ENCODE data around the gene ST3GAL3. TPM values are rescaled to one million over a fixed set of nuclear protein-coding genes. Genes with fewer than 3 reads are reported as not detected.

Gene ST3GAL3
- total and polyA plus RNA-seq, 3 experiments from 2014 or later, result 9.7 to 10.1 (median 9.7) TPM

GRCh38 chr1:43705982-43706597, 1.2 kb upstream of the ST3GAL3 start:
- Histone ChIP-seq H3K36me3 (ENCODE audit: insufficient read depth, low read length) (peaks cover 26% of the 10 kb centered on the region), H3K27me3 (ENCODE audit: insufficient read depth, low read length, poor library complexity, severe bottlenecking) (no peaks in the 10 kb centered on the region), H3K9me3 (ENCODE audit: low read length) (no peaks in the 10 kb centered on the region), H3K4me1 (ENCODE audit: insufficient read depth, low read length) (peaks cover 18% of the 10 kb centered on the region), H3K4me3 (ENCODE audit: low read length) (peak overlapping the region; percentile 78), H3K27ac (ENCODE audit: low read depth, low read length) (peak overlapping the region; percentile 76)
- Mint-ChIP-seq H3K36me3 (peaks cover 0 to 52% (median 7%) of the 10 kb centered on the region in 3 donors), H3K4me1 (peaks cover 25 to 36% (median 28%) of the 10 kb centered on the region in 3 donors), H3K9me3 (no peaks in the 10 kb centered on the region), H3K27ac (peak overlapping the region in 6 of 8 donors; percentile 23 to 90 (median 68)), H3K27me3 (no peaks in the 10 kb centered on the region), H3K4me3 (peak overlapping the region; percentile 85 to 94 (median 87))
- DNase-seq, result no peak
- CTCF ChIA-PET, result interaction anchor here (1.1 kb wide), 1 partner anchor 11 kb away, joined by 3 read pairs; no protein-coding TSS in a partner anchor
- POLR2A ChIA-PET, result interaction anchor here (1.5 kb wide), 1 partner anchor 56 kb away, joined by 16 read pairs; the partner anchor contains the start of gene KDM4A

- H3K27me3 ChIP-seq (ENCODE audit: insufficient read depth, low read length, poor library complexity, severe bottlenecking), result no peaks in the 10 kb centered on the region
- POLR2A ChIA-PET, result interaction anchor here (0.8 to 1.5 kb wide), 2 partner anchors 57 to 337 kb away, joined by 3 to 16 read pairs; partner anchors contain the start of gene KDM4A
- Mint-ChIP-seq H3K9me3 (no peaks in the 10 kb centered on the region), H3K4me1 (peaks cover 25 to 36% (median 28%) of the 10 kb centered on the region in 3 donors), H3K27ac (peak overlapping the region in 7 of 8 donors; percentile 45 to 89 (median 68)), H3K4me3 (peak overlapping the region; percentile 85 to 94 (median 87)), H3K27me3 (no peaks in the 10 kb centered on the region), H3K36me3 (peaks cover 0 to 48% (median 4%) of the 10 kb centered on the region in 3 donors)
- peak overlapping the region; percentile 78 for H3K4me3 ChIP-seq (ENCODE audit: low read length)
- no peaks in the 10 kb centered on the region for H3K9me3 ChIP-seq (ENCODE audit: low read length)
- CTCF ChIA-PET, result no interaction called here
- peaks cover 18% of the 10 kb centered on the region for H3K4me1 ChIP-seq (ENCODE audit: insufficient read depth, low read length)
- peaks cover 23% of the 10 kb centered on the region for H3K36me3 ChIP-seq (ENCODE audit: insufficient read depth, low read length)
- DNase-seq, result no peak
- H3K27ac ChIP-seq (ENCODE audit: low read depth, low read length), result peak overlapping the region; percentile 76
Observed at GRCh38 chr1:43706598-43707189, 642 bp upstream of the ST3GAL3 start.

- Histone ChIP-seq H3K4me3 (ENCODE audit: low read length) (peak overlapping the region; percentile 79), H3K27ac (ENCODE audit: low read depth, low read length) (peak overlapping the region; percentile 76), H3K4me1 (ENCODE audit: insufficient read depth, low read length) (peaks cover 18% of the 10 kb centered on the region), H3K27me3 (ENCODE audit: insufficient read depth, low read length, poor library complexity, severe bottlenecking) (no peaks in the 10 kb centered on the region), H3K9me3 (ENCODE audit: low read length) (no peaks in the 10 kb centered on the region), H3K36me3 (ENCODE audit: insufficient read depth, low read length) (peaks cover 13% of the 10 kb centered on the region)
- Mint-ChIP-seq H3K27ac (peak overlapping the region; percentile 6 to 91 (median 80)), H3K27me3 (no peaks in the 10 kb centered on the region), H3K9me3 (no peaks in the 10 kb centered on the region), H3K4me1 (peaks cover 28 to 41% (median 30%) of the 10 kb centered on the region in 3 donors), H3K36me3 (peaks cover 0 to 38% (median 4%) of the 10 kb centered on the region in 3 donors), H3K4me3 (peak overlapping the region; percentile 88 to 91 (median 89))
- ChIA-PET CTCF (no interaction called here), POLR2A (no interaction called here)
- no peak for DNase-seq
Observed at GRCh38 chr1:43708002-43708410, 670 bp downstream of the ST3GAL3 start.

GRCh38 chr1:43711049-43711448, 3.7 kb downstream of the ST3GAL3 start:
- Histone ChIP-seq H3K9me3 (ENCODE audit: low read length) (no peaks in the 10 kb centered on the region), H3K4me1 (ENCODE audit: insufficient read depth, low read length) (peaks cover 18% of the 10 kb centered on the region), H3K27ac (ENCODE audit: low read depth, low read length) (no peak overlapping the region), H3K4me3 (ENCODE audit: low read length) (no peak overlapping the region), H3K36me3 (ENCODE audit: insufficient read depth, low read length) (no peaks in the 10 kb centered on the region), H3K27me3 (ENCODE audit: insufficient read depth, low read length, poor library complexity, severe bottlenecking) (no peaks in the 10 kb centered on the region)
- POLR2A ChIA-PET, result no interaction called here
- no peaks in the 10 kb centered on the region for H3K9me3 Mint-ChIP-seq
- DNase-seq, result no peak
- no peak overlapping the region for H3K27ac Mint-ChIP-seq
- CTCF ChIA-PET, result no interaction called here
- H3K4me3 Mint-ChIP-seq, result peak overlapping the region in 1 of 7 donors; percentile 74
- no peaks in the 10 kb centered on the region for H3K27me3 Mint-ChIP-seq
- peaks cover 27 to 36% (median 32%) of the 10 kb centered on the region in 3 donors for H3K4me1 Mint-ChIP-seq
- peaks cover 0 to 15% (median 1%) of the 10 kb centered on the region in 3 donors for H3K36me3 Mint-ChIP-seq

GRCh38 chr1:43711524-43712386, 4.4 kb downstream of the ST3GAL3 start:
- no peaks in the 10 kb centered on the region for H3K9me3 ChIP-seq (ENCODE audit: low read length)

GRCh38 chr1:43716559-43717281, 9.4 kb downstream of the ST3GAL3 start:
- H3K4me3 ChIP-seq (ENCODE audit: low read length), result no peak overlapping the region
- H3K4me1 ChIP-seq (ENCODE audit: insufficient read depth, low read length), result no peaks in the 10 kb centered on the region
- Mint-ChIP-seq H3K9me3 (no peaks in the 10 kb centered on the region), H3K4me1 (peaks cover 6 to 17% (median 7%) of the 10 kb centered on the region in 3 donors), H3K27me3 (no peaks in the 10 kb centered on the region), H3K27ac (no peak overlapping the region), H3K4me3 (no peak overlapping the region), H3K36me3 (peaks cover 0 to 5% (median 4%) of the 10 kb centered on the region in 3 donors)
- POLR2A ChIA-PET, result no interaction called here
- H3K9me3 ChIP-seq (ENCODE audit: low read length), result no peaks in the 10 kb centered on the region
- CTCF ChIA-PET, result no interaction called here
- no peak overlapping the region for H3K27ac ChIP-seq (ENCODE audit: low read depth, low read length)
- no peak for DNase-seq
- H3K27me3 ChIP-seq (ENCODE audit: insufficient read depth, low read length, poor library complexity, severe bottlenecking), result no peaks in the 10 kb centered on the region
- no peaks in the 10 kb centered on the region for H3K36me3 ChIP-seq (ENCODE audit: insufficient read depth, low read length)

More at GRCh38 chr1:43711524-43712386, 4.4 kb downstream of the ST3GAL3 start:
- H3K27me3 ChIP-seq (ENCODE audit: insufficient read depth, low read length, poor library complexity, severe bottlenecking), result no peaks in the 10 kb centered on the region
- ChIA-PET CTCF (no interaction called here), POLR2A (no interaction called here)
- no peaks in the 10 kb centered on the region for H3K9me3 Mint-ChIP-seq
- peaks cover 21 to 32% (median 25%) of the 10 kb centered on the region in 3 donors for H3K4me1 Mint-ChIP-seq
- peak overlapping the region in 1 of 7 donors; percentile 22 for H3K4me3 Mint-ChIP-seq
- no peak overlapping the region for H3K27ac Mint-ChIP-seq
- no peak overlapping the region for H3K27ac ChIP-seq (ENCODE audit: low read depth, low read length)
- peaks cover 0 to 17% (median 3%) of the 10 kb centered on the region in 3 donors for H3K36me3 Mint-ChIP-seq
- H3K27me3 Mint-ChIP-seq, result no peaks in the 10 kb centered on the region
- peaks cover 11% of the 10 kb centered on the region for H3K4me1 ChIP-seq (ENCODE audit: insufficient read depth, low read length)
- no peaks in the 10 kb centered on the region for H3K36me3 ChIP-seq (ENCODE audit: insufficient read depth, low read length)
- DNase-seq, result no peak
- no peak overlapping the region for H3K4me3 ChIP-seq (ENCODE audit: low read length)

- Histone ChIP-seq H3K27ac (ENCODE audit: low read depth, low read length) (no peak overlapping the region), H3K27me3 (ENCODE audit: insufficient read depth, low read length, poor library complexity, severe bottlenecking) (no peaks in the 10 kb centered on the region), H3K4me1 (ENCODE audit: insufficient read depth, low read length) (no peaks in the 10 kb centered on the region), H3K36me3 (ENCODE audit: insufficient read depth, low read length) (no peaks in the 10 kb centered on the region), H3K9me3 (ENCODE audit: low read length) (no peaks in the 10 kb centered on the region), H3K4me3 (ENCODE audit: low read length) (no peak overlapping the region)
- Mint-ChIP-seq H3K9me3 (no peaks in the 10 kb centered on the region), H3K27ac (peak overlapping the region in 1 of 8 donors; percentile 73), H3K4me3 (no peak overlapping the region), H3K27me3 (no peaks in the 10 kb centered on the region), H3K4me1 (peaks cover 5 to 13% (median 6%) of the 10 kb centered on the region in 3 donors), H3K36me3 (peaks cover 0 to 8% (median 5%) of the 10 kb centered on the region in 3 donors)
- ChIA-PET POLR2A (no interaction called here), CTCF (no interaction called here)
- no peak for DNase-seq
Observed at GRCh38 chr1:43719063-43719462, 11.7 kb downstream of the ST3GAL3 start.
